ENCODE measurements around the gene ARID1B. TPM values are rescaled to one million over a fixed set of nuclear protein-coding genes. Genes with fewer than 3 reads are reported as not detected.

The ARID1B gene
- total RNA-seq, 6 experiments from 2014 or later: 32.5 to 44.3 (median 36.5) TPM

DNA sequence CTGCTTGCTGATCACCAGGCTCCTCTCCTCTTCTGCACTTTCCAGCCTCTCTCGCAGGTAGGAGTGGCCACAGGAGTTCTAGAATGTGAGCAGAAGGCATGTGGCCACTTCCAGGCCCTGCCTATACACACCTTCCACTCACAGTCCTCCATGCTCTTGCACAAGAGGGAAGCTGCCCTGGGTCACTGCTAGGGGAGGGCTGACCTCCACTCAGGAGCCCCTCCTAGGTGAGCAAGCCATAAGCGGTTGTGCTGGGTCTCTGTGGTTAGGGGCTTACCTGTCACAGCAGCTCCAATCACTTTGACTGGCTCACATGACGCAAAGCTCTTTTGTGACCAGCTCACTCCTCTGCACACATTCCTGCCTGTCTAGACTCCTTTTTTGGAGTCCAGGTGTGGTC, 477.9 kb downstream of the ARID1B start:
- no peak overlapping the region for H3K4me3 Mint-ChIP-seq
- TF ChIP-seq CTCF (IDR thresholded peaks at IDR 0.05): no peak
- H3K36me3 Mint-ChIP-seq (ENCODE audit: low read depth): no peaks in the 10 kb centered on the region
- H3K9me3 Mint-ChIP-seq: no peaks in the 10 kb centered on the region
- H3K27me3 Mint-ChIP-seq (ENCODE audit: insufficient read depth): peaks cover 39% of the 10 kb centered on the region
- DNase-seq: no peak
- no peaks in the 10 kb centered on the region for H3K4me1 Mint-ChIP-seq (ENCODE audit: low read depth)
- H3K27ac Mint-ChIP-seq: no peak overlapping the region

DNA sequence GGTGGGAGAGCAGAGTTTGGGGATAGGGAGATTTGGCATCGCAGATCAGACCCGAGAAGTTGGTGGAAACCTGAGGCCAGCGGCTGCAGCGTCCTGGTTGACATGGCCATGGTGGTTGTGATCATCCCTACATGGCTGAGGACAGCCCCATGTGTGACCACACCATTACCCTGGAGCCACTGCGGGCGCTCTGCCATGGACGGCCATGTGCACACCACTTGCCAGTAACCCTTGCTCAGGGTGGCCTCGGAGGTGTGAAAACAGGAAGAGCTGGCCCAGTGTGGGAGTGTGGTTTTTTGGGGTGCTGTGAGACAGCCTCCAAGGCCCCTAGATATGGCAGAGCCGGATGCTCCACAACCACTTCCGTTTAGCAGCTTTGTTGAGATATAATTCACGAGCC, 481.7 kb downstream of the ARID1B start:
- DNase-seq: no peak
- H3K36me3 Mint-ChIP-seq (ENCODE audit: low read depth): no peaks in the 10 kb centered on the region
- no peak overlapping the region for H3K4me3 Mint-ChIP-seq
- H3K9me3 Mint-ChIP-seq: no peaks in the 10 kb centered on the region
- H3K27me3 Mint-ChIP-seq (ENCODE audit: insufficient read depth): peaks cover 33% of the 10 kb centered on the region
- H3K27ac Mint-ChIP-seq: no peak overlapping the region
- TF ChIP-seq CTCF (IDR thresholded peaks at IDR 0.05): no peak
- no peaks in the 10 kb centered on the region for H3K4me1 Mint-ChIP-seq (ENCODE audit: low read depth)

GRCh38 chr6:157259443-157259842, 482.3 kb downstream of the ARID1B start:
- no peak for DNase-seq
- H3K4me3 Mint-ChIP-seq: no peak overlapping the region
- no peaks in the 10 kb centered on the region for H3K9me3 Mint-ChIP-seq
- no peak overlapping the region for H3K27ac Mint-ChIP-seq
- TF ChIP-seq CTCF (IDR thresholded peaks at IDR 0.05): no peak
- H3K4me1 Mint-ChIP-seq (ENCODE audit: low read depth): no peaks in the 10 kb centered on the region
- no peaks in the 10 kb centered on the region for H3K36me3 Mint-ChIP-seq (ENCODE audit: low read depth)
- peaks cover 31% of the 10 kb centered on the region for H3K27me3 Mint-ChIP-seq (ENCODE audit: insufficient read depth)

Small RNA genes lying within 50 kb of the gene (microRNA-seq; reads per million reads assigned to microRNA genes)
- not detected for gene MIR4466
